22Rv1 (cell line): Measurements from ENCODE around the gene CASP2.

Source experiments
- CTCF ChIP-seq: fragments of 450-650 bp; IDR thresholded peaks from 2 replicates; pipeline ENCODE4 v1.5.1; 2017; ENCODE audit warnings: mild to moderate bottlenecking
- ZFX ChIP-seq: fragments of 450-650 bp; IDR thresholded peaks from 2 replicates; pipeline ENCODE4 v1.6.1; 2017; ENCODE audit warnings: antibody characterized with exemption, borderline replicate concordance

- TF ChIP-seq CTCF (no peak), ZFX (no peak)
Observed at GRCh38 chr7:143345428-143345900, 57.3 kb downstream of the CASP2 start.
